GM13976 (cell line): Measurements from ENCODE around the gene ADORA1.

Experiments used
- DNase-seq: peaks from one replicate; pipeline ENCODE4 v3.0.0; 2012; ENCODE audit warnings: low spot score
- in situ Hi-C: fragments of 300-500 bp; cut with MboI; formaldehyde crosslinking; loops from one replicate; pipeline ENCODE4 v1.12.0; 2022; ENCODE audit warnings: low sequenced_read_pairs, mixed read lengths, inconsistent platforms; ENCODE audit not compliant: unreplicated experiment
- TF ChIP-seq, protein P1 (sequence below): IDR thresholded peaks from 2 replicates; pipeline ENCODE4 v1.5.1; 2012; ENCODE audit warnings: borderline replicate concordance, mild to moderate bottlenecking; ENCODE audit not compliant: insufficient read depth; ENCODE audit errors: extremely low read depth, missing control alignments, control extremely low read depth

The ADORA1 gene

DNA sequence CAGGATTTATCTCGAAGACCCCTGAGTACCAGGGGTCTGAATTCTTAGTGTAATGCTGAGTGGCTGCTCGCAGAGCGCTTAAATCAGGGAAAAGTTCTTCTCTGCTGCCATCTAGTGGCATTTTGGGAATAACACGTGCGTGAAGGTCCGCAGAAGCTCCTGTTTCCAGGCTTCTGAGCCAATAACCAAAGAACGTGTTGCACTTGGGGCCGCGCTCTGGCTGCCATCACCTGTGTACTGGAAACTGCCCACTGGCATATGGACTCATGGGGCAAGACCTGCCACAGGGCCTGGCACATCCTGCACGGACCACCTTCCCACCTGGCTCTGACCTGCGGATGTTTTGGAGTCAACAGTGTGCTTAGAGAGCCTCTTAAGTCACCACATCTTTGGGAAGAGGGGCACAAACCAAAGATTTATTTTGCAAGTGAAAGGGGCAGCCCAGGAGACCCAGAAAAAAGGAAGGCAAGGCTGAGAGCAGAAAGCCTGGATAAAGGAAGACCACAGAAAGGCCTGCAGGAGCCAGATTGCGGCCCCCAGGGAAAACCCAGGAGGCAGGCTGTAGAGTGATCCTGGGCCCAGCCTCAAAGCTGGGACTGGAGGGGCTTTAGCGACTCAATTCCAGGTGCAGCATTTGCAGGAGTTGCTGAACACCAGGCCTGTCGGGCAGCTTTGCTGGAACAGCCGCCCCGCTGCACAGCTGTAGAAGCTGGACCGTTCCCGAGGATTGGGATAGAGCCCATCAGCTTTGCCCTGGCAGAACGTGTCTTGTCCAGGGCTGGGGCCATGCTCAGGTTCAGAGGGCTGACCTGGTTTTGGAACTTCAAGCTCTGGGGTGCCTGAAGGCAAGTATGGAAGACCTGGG is 89.0 kb downstream of the ADORA1 start:
- DNase-seq, result peak; percentile 81
- in situ Hi-C loops, result loop anchor here (5.0 kb wide), 1 partner anchor 174 kb away; no protein-coding TSS in a partner anchor
- TF ChIP-seq, protein P1, sequence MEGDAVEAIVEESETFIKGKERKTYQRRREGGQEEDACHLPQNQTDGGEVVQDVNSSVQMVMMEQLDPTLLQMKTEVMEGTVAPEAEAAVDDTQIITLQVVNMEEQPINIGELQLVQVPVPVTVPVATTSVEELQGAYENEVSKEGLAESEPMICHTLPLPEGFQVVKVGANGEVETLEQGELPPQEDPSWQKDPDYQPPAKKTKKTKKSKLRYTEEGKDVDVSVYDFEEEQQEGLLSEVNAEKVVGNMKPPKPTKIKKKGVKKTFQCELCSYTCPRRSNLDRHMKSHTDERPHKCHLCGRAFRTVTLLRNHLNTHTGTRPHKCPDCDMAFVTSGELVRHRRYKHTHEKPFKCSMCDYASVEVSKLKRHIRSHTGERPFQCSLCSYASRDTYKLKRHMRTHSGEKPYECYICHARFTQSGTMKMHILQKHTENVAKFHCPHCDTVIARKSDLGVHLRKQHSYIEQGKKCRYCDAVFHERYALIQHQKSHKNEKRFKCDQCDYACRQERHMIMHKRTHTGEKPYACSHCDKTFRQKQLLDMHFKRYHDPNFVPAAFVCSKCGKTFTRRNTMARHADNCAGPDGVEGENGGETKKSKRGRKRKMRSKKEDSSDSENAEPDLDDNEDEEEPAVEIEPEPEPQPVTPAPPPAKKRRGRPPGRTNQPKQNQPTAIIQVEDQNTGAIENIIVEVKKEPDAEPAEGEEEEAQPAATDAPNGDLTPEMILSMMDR, result peak; percentile 69
